ENCODE data around the gene ST6GALNAC3.
A peak's percentile ranks its signal among the peaks of the same experiment; 100 is the strongest.

The ST6GALNAC3 gene

GRCh38 chr1:76583875-76584477 is 509.4 kb downstream of the ST6GALNAC3 start:
- DNase-seq (ENCODE audit: low read depth) = no peak

GRCh38 chr1:76585980-76586674 is 511.6 kb downstream of the ST6GALNAC3 start:
- no peak for DNase-seq (ENCODE audit: low read depth)

- DNase-seq (ENCODE audit: low read depth) = no peak
Measured at GRCh38 chr1:76587212-76587611, 512.7 kb downstream of the ST6GALNAC3 start.

- DNase-seq (ENCODE audit: low read depth) = no peak
Measured at GRCh38 chr1:76591461-76591860, 516.9 kb downstream of the ST6GALNAC3 start.

- DNase-seq (ENCODE audit: low read depth) = no peak
Measured at GRCh38 chr1:76591963-76592362, 517.4 kb downstream of the ST6GALNAC3 start.

- no peak for DNase-seq (ENCODE audit: low read depth)
Measured at GRCh38 chr1:76593141-76593540, 518.6 kb downstream of the ST6GALNAC3 start.

- no peak for DNase-seq (ENCODE audit: low read depth)
Measured at GRCh38 chr1:76593618-76594017, 519.1 kb downstream of the ST6GALNAC3 start.

GRCh38 chr1:76595024-76595423 is 520.5 kb downstream of the ST6GALNAC3 start:
- DNase-seq (ENCODE audit: low read depth) = no peak

GRCh38 chr1:76601465-76601864 is 526.9 kb downstream of the ST6GALNAC3 start:
- DNase-seq (ENCODE audit: low read depth) = no peak

- no peak for DNase-seq (ENCODE audit: low read depth)
Measured at GRCh38 chr1:76607717-76608116, 533.2 kb downstream of the ST6GALNAC3 start.

GRCh38 chr1:76611770-76612445 is 537.4 kb downstream of the ST6GALNAC3 start:
- no peak for DNase-seq (ENCODE audit: low read depth)

GRCh38 chr1:76613886-76614285 is 539.3 kb downstream of the ST6GALNAC3 start:
- no peak for DNase-seq (ENCODE audit: low read depth)

- no peak for DNase-seq (ENCODE audit: low read depth)
Measured at GRCh38 chr1:76615253-76616035, 540.9 kb downstream of the ST6GALNAC3 start.

- DNase-seq (ENCODE audit: low read depth) = no peak
Measured at GRCh38 chr1:76620371-76620770, 545.8 kb downstream of the ST6GALNAC3 start.

- no peak for DNase-seq (ENCODE audit: low read depth)
Measured at GRCh38 chr1:76622774-76623528, 548.4 kb downstream of the ST6GALNAC3 start.

- no peak for DNase-seq (ENCODE audit: low read depth)
Measured at GRCh38 chr1:76625886-76626678, 551.5 kb downstream of the ST6GALNAC3 start.

- DNase-seq (ENCODE audit: low read depth) = no peak
Measured at GRCh38 chr1:76627498-76627897, 553.0 kb downstream of the ST6GALNAC3 start.

- peak; percentile 13 for DNase-seq (ENCODE audit: low read depth)
Measured at GRCh38 chr1:76627901-76628300, 553.4 kb downstream of the ST6GALNAC3 start.

GRCh38 chr1:76632136-76632535 is 557.6 kb downstream of the ST6GALNAC3 start:
- DNase-seq (ENCODE audit: low read depth) = no peak

GRCh38 chr1:76635784-76636183 is 561.2 kb downstream of the ST6GALNAC3 start:
- DNase-seq (ENCODE audit: low read depth) = peak; percentile 50

GRCh38 chr1:76639181-76639580 is 564.6 kb downstream of the ST6GALNAC3 start:
- no peak for DNase-seq (ENCODE audit: low read depth)
